DND-41 (cell line): ENCODE measurements around the gene LGR4.

Experiments used
- EZH2 ChIP-seq: IDR thresholded peaks from 3 replicates; pipeline ENCODE4 v1.6.1; 2012; ENCODE audit warnings: borderline replicate concordance, low read depth, mild to moderate bottlenecking, moderate library complexity, low read length, inconsistent platforms; ENCODE audit not compliant: severe bottlenecking
- TF ChIP-seq, protein P1 (sequence below): IDR thresholded peaks from 2 replicates; pipeline ENCODE4 v1.5.1; 2012; ENCODE audit warnings: borderline replicate concordance, low read length, moderate library complexity, mild to moderate bottlenecking; ENCODE audit not compliant: poor library complexity, severe bottlenecking; ENCODE audit errors: extremely low read depth

DNA sequence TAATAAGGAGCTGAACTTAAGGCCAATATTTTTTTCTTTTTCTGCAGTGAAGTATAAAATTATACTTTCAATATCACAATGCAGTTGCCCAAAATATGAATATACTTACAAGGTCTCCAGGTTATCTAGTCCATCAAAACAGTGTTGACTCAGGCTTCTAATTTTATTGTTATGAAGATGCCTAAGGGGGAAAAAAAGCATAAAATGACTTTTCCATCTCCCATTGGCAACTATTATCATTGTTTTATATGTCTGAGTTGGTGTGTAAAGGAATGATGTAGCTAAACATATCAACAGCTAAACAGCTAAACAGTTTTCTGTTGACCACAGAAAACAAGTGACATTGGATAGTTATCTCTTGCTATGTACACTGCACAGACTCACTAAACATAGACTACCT is 88.4 kb downstream of the LGR4 start:
- TF ChIP-seq, protein P1, sequence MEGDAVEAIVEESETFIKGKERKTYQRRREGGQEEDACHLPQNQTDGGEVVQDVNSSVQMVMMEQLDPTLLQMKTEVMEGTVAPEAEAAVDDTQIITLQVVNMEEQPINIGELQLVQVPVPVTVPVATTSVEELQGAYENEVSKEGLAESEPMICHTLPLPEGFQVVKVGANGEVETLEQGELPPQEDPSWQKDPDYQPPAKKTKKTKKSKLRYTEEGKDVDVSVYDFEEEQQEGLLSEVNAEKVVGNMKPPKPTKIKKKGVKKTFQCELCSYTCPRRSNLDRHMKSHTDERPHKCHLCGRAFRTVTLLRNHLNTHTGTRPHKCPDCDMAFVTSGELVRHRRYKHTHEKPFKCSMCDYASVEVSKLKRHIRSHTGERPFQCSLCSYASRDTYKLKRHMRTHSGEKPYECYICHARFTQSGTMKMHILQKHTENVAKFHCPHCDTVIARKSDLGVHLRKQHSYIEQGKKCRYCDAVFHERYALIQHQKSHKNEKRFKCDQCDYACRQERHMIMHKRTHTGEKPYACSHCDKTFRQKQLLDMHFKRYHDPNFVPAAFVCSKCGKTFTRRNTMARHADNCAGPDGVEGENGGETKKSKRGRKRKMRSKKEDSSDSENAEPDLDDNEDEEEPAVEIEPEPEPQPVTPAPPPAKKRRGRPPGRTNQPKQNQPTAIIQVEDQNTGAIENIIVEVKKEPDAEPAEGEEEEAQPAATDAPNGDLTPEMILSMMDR: no peak
- no peak for TF ChIP-seq EZH2
